GM12878 (cell line): ENCODE measurements around the gene GCNT4. TPM values are rescaled to one million over a fixed set of nuclear protein-coding genes. Genes with fewer than 3 reads are reported as not detected.

Source experiments
- ATAC-seq: fragments of 200-7000 bp; cut with Tn5 transposase; 3 replicates; pipeline ENCODE4 v1.9.1; 2020; ENCODE audit warnings: mild to moderate bottlenecking, moderate library complexity
- BruUV-seq: library from RNA; stranded (reverse); fragments of 400-500 nt; replicated peaks from 2 replicates; lab custom pipeline; 2021; lab: Mats Ljungman, UMichigan
- CTCF ChIA-PET: fragments of 300-600 bp; sonication (Branson Sonifier 250); formaldehyde crosslinking; extraction: SDS; loops from one replicate; lab custom pipeline; 2021; ENCODE audit warnings: inconsistent platforms; lab: Yijun Ruan, JAX
- POLR2A ChIA-PET: fragments of 350-600 bp; formaldehyde crosslinking; extraction: SDS; loops from one replicate; lab custom pipeline; 2021; ENCODE audit warnings: inconsistent platforms; lab: Charles Lee
- RAD21 ChIA-PET: fragments of 300-600 bp; sonication (Branson Sonifier 250); formaldehyde crosslinking; loops from one replicate; lab custom pipeline; 2023; ENCODE audit warnings: antibody characterized with exemption; ENCODE audit not compliant: unreplicated experiment; lab: Charles Lee
- SMC1A ChIA-PET: fragments of 300-600 bp; sonication (Branson Sonifier 250); formaldehyde crosslinking; loops from one replicate; lab custom pipeline; 2023; ENCODE audit not compliant: unreplicated experiment, uncharacterized antibody; lab: Charles Lee
- DNase-seq: peaks from one replicate; pipeline ENCODE4 v3.0.0-alpha.2; 2011; ENCODE audit warnings: low read depth, low spot score
- FAIRE-seq: peaks from 3 replicates; lab custom pipeline; 2011; peaks lifted over from hg19 to GRCh38; lab: Jason Lieb, UNC
- H2AFZ ChIP-seq: 2 replicates; pipeline ENCODE4 v1.6.0; 2011; ENCODE audit warnings: low read depth, low read length, control low read depth; ENCODE audit not compliant: control insufficient read depth
- H3K27ac ChIP-seq: 2 replicates; pipeline ENCODE4 v1.5.1; 2011; ENCODE audit warnings: control low read depth; ENCODE audit not compliant: control insufficient read depth, insufficient read depth
- H3K27me3 ChIP-seq, 2 experiments: replicated peaks in 1 of 2; 2 replicates each; pipeline versions ENCODE4 v1.6.0 to v1.6.1; 2011; ENCODE audit warnings: low read length in 1 of 2; ENCODE audit not compliant: control insufficient read depth in 2 of 2, insufficient read depth in 2 of 2
- H3K36me3 ChIP-seq, 2 experiments: 2 replicates each; pipeline ENCODE4 v1.5.1; 2011; ENCODE audit warnings: low read length in 1 of 2; ENCODE audit not compliant: control insufficient read depth in 2 of 2, insufficient read depth in 2 of 2
- H3K4me1 ChIP-seq: 2 replicates; pipeline ENCODE4 v1.6.1; 2011; ENCODE audit warnings: mild to moderate bottlenecking, low read length, moderate library complexity, mixed read lengths; ENCODE audit not compliant: control insufficient read depth, insufficient read depth
- H3K4me2 ChIP-seq: 2 replicates; pipeline ENCODE4 v1.6.0; 2011; ENCODE audit warnings: control low read depth; ENCODE audit not compliant: control insufficient read depth, insufficient read depth
- H3K4me3 ChIP-seq: fragments of 200-600 bp; sonication (generic); 2 replicates; pipeline ENCODE4 v1.5.1; 2016
- H3K79me2 ChIP-seq: 2 replicates; pipeline ENCODE4 v1.6.0; 2011; ENCODE audit warnings: low read length; ENCODE audit not compliant: control insufficient read depth, insufficient read depth
- H3K9ac ChIP-seq: 2 replicates; pipeline ENCODE4 v1.8.0; 2011; ENCODE audit warnings: low read length, control low read depth, mixed read lengths; ENCODE audit not compliant: control insufficient read depth, insufficient read depth
- H3K9me3 ChIP-seq: replicated peaks from 3 replicates; pipeline ENCODE4 v1.5.1; 2011; ENCODE audit warnings: mild to moderate bottlenecking, low read length; ENCODE audit not compliant: control insufficient read depth, insufficient read depth
- H4K20me1 ChIP-seq: 2 replicates; pipeline ENCODE4 v1.6.0; 2011; ENCODE audit not compliant: control insufficient read depth, insufficient read depth
- ELK1 ChIP-seq: IDR thresholded peaks from 2 replicates; pipeline ENCODE4 v1.6.1; 2012; ENCODE audit warnings: low read depth, low read length, improper control_type of control experiment
- HSF1 ChIP-seq: fragments of 150-350 bp; IDR thresholded peaks from 2 replicates; pipeline ENCODE4 v1.6.1; 2014; ENCODE audit warnings: mild to moderate bottlenecking, low read depth, low read length
- MYC ChIP-seq: IDR thresholded peaks from 2 replicates; pipeline ENCODE4 v1.6.1; 2011; ENCODE audit warnings: mild to moderate bottlenecking, low read length, moderate library complexity, inconsistent platforms; ENCODE audit not compliant: insufficient read depth, insufficient replicate concordance, insufficient read length, severe bottlenecking
- NR2F1 ChIP-seq: fragments of 450-650 bp; conservative IDR thresholded peaks from 2 replicates; pipeline ENCODE4 v1.6.1; 2017; ENCODE audit warnings: mild to moderate bottlenecking
- PRDM15 ChIP-seq: fragments of 450-650 bp; formaldehyde crosslinking; IDR thresholded peaks from 2 replicates; pipeline ENCODE4 v1.4.0; 2020; ENCODE audit warnings: mild to moderate bottlenecking, moderate library complexity
- RFX5 ChIP-seq: IDR thresholded peaks from 2 replicates; pipeline ENCODE4 v1.6.1; 2011; ENCODE audit warnings: low read depth, low read length, improper control_type of control experiment
- SMAD5 ChIP-seq: IDR thresholded peaks from 2 replicates; pipeline ENCODE4 v1.6.1; 2016; ENCODE audit warnings: antibody characterized with exemption, low read depth
- SUPT20H ChIP-seq: IDR thresholded peaks from 2 replicates; pipeline ENCODE4 v1.6.1; 2011; ENCODE audit warnings: low read depth, mild to moderate bottlenecking, low read length, moderate library complexity, borderline replicate concordance; ENCODE audit not compliant: control insufficient read depth
- TARDBP ChIP-seq: IDR thresholded peaks from 2 replicates; pipeline ENCODE4 v1.6.1; 2016; ENCODE audit warnings: borderline replicate concordance
- TBL1XR1 ChIP-seq: IDR thresholded peaks from 2 replicates; pipeline ENCODE4 v1.6.1; 2012; ENCODE audit warnings: low read depth, low read length, improper control_type of control experiment
- TCF12 ChIP-seq: IDR thresholded peaks from 2 replicates; pipeline ENCODE4 v1.6.1; 2011; ENCODE audit warnings: low read depth, mild to moderate bottlenecking, low read length
- YY1 ChIP-seq: IDR thresholded peaks from 2 replicates; pipeline ENCODE4 v1.6.1; 2011; ENCODE audit warnings: low read depth, mild to moderate bottlenecking, low read length
- ZBED1 ChIP-seq: IDR thresholded peaks from 2 replicates; pipeline ENCODE4 v1.6.1; 2016; ENCODE audit warnings: borderline replicate concordance
- WGBS: methylation state at CpG from one replicate; pipeline ENCODE4 v1.1.6; 2016; ENCODE audit warnings: low lambda C conversion rate; ENCODE audit not compliant: insufficient replicate concordance, insufficient coverage; ENCODE audit errors: missing lambda C conversion rate; 5-methylcytosine and 5-hydroxymethylcytosine counted together
- in situ Hi-C: fragments of 300-500 bp; cut with MboI; formaldehyde crosslinking; loops from 9 replicates; pipeline ENCODE4 v1.14.3; 2018; ENCODE audit warnings: mixed read lengths
- intact Hi-C: fragments of 100-400 bp; cut with micrococcal nuclease; formaldehyde crosslinking; loops from one replicate; pipeline ENCODE4 v1.14.2; 2022; ENCODE audit not compliant: unreplicated experiment
- polyA plus RNA-seq, 11 experiments: library from polyadenylated mRNA; depleted of rRNA in 4 of 11; unstranded in 6 of 11; stranded (reverse) in 5 of 11; fragments of >200 nt; fragmentation: Nextera tagmentation in 4 of 11; fragmentation: Illumina TruSeq in 1 of 11; extraction: Ambion mirVana in 4 of 11; extraction: Trizol in 1 of 11; gene quantifications; 1 replicate in 1 of 11; 2 replicates in 10 of 11; pipeline versions ENCODE4 v1.2.1 to v1.2.3, GENCODE V29; 2011 to 2016; ENCODE audit warnings: inconsistent platforms in 2 of 11, missing spikeins in 2 of 11, low read depth in 1 of 11
- total RNA-seq, 4 experiments: library from RNA; depleted of rRNA in 3 of 4; stranded (reverse); fragments of >200 nt in 3 of 4; fragmentation: Illumina TruSeq in 1 of 4; extraction: Trizol in 1 of 4; gene quantifications; 2 replicates each; pipeline versions ENCODE4 v1.2.1 to v1.2.3, GENCODE V29; 2013 to 2021

Gene GCNT4
- total and polyA plus RNA-seq, 10 of the 15 experiments (the other 5 are each of a cell fraction or from before 2014, with no cell fraction given), result 0.03 to 0.04 TPM; not detected in 8

- Histone ChIP-seq H2AFZ (no peak overlapping the region), H3K4me1 (no peaks in the 10 kb centered on the region), H3K79me2 (no peaks in the 10 kb centered on the region), H3K27ac (no peak overlapping the region), H3K9me3 (peaks cover 3% of the 10 kb centered on the region; the same call in 1 of the 3 replicates), H3K9ac (no peak overlapping the region), H3K36me3 (no peaks in the 10 kb centered on the region), H4K20me1 (no peaks in the 10 kb centered on the region), H3K4me2 (no peak overlapping the region), H3K4me3 (no peak overlapping the region), H3K27me3 (no peaks in the 10 kb centered on the region; a peak in 1 of 4 replicates)
- FAIRE-seq (no peak), DNase-seq (no peak), ATAC-seq (no peak)
- ChIA-PET CTCF (interaction anchor here (1.4 kb wide), 1 partner anchor 116 kb away, joined by 3 read pairs; no protein-coding TSS in a partner anchor), SMC1A (interaction anchor here (0.6 to 0.9 kb wide), 3 partner anchors 13 to 1344 kb away, joined by 3 read pairs; no protein-coding TSS in a partner anchor), RAD21 (no interaction called here), POLR2A (no interaction called here)
- intact Hi-C loops (no loop called here), in situ Hi-C loops (no loop called here)
- 7% methylated on average over 7 of the region's 7 CpGs for WGBS
- TF ChIP-seq NR2F1 (no peak), YY1 (no peak), HSF1 (no peak), TBL1XR1 (no peak), TCF12 (no peak), RFX5 (no peak), TARDBP (no peak), SMAD5 (no peak), ZBED1 (no peak), ELK1 (no peak), PRDM15 (CRISPR knock-in tag) (no peak), SUPT20H (no peak), MYC (no peak)
- BruUV-seq, result no TSS peak
These were observed 42.6 kb downstream of the GCNT4 start for GRCh38 chr5:75009556-75010345.
